Raji (cell line): ENCODE data around the gene PAM16.

Source experiments
- POLR2A ChIP-seq: IDR thresholded peaks from 2 replicates; pipeline ENCODE4 v1.6.1; 2011; ENCODE audit warnings: low read depth, low read length, control low read depth; ENCODE audit not compliant: insufficient read depth

PAM16 gene

GRCh38 chr16:4350365-4350786, 745 bp downstream of the PAM16 start:
- TF ChIP-seq POLR2A: no peak

GRCh38 chr16:4349332-4349731, 1.8 kb downstream of the PAM16 start:
- TF ChIP-seq POLR2A: no peak

- no peak for TF ChIP-seq POLR2A
Measured at GRCh38 chr16:4347765-4348509, 3.2 kb downstream of the PAM16 start.

GRCh38 chr16:4347010-4347409, 4.1 kb downstream of the PAM16 start:
- no peak for TF ChIP-seq POLR2A

GRCh38 chr16:4345836-4346781, 5.0 kb downstream of the PAM16 start:
- TF ChIP-seq POLR2A: no peak

- TF ChIP-seq POLR2A: no peak
Measured at GRCh38 chr16:4344983-4345835, 5.9 kb downstream of the PAM16 start.

GRCh38 chr16:4342866-4343744, 8.0 kb downstream of the PAM16 start:
- no peak for TF ChIP-seq POLR2A

- no peak for TF ChIP-seq POLR2A
Measured at GRCh38 chr16:4341250-4341649, 9.9 kb downstream of the PAM16 start.

- TF ChIP-seq POLR2A: no peak
Measured at GRCh38 chr16:4340443-4340842, 10.7 kb downstream of the PAM16 start.

GRCh38 chr16:4339909-4340308, 11.2 kb downstream of the PAM16 start:
- no peak for TF ChIP-seq POLR2A

GRCh38 chr16:4339455-4339854, 11.7 kb downstream of the PAM16 start:
- no peak for TF ChIP-seq POLR2A

- TF ChIP-seq POLR2A: no peak
Measured at GRCh38 chr16:4338712-4339299, 12.3 kb downstream of the PAM16 start.

GRCh38 chr16:4338125-4338582, 13.0 kb downstream of the PAM16 start:
- no peak for TF ChIP-seq POLR2A
